Measurements from ENCODE around the gene KCNQ1.
A peak's percentile ranks its signal among the peaks of the same experiment; 100 is the strongest.

The KCNQ1 gene

GRCh38 chr11:2533587-2534133 lies 88.9 kb downstream of the KCNQ1 start:
- DNase-seq (ENCODE audit: low read depth, low spot score) = peak; percentile 98

- DNase-seq (ENCODE audit: low read depth, low spot score) = peak; percentile 14
These were observed 89.5 kb downstream of the KCNQ1 start for GRCh38 chr11:2534134-2534956.

GRCh38 chr11:2534957-2535672 lies 90.3 kb downstream of the KCNQ1 start:
- no peak for DNase-seq (ENCODE audit: low read depth, low spot score)

- DNase-seq (ENCODE audit: low read depth, low spot score) = no peak
These were observed 91.0 kb downstream of the KCNQ1 start for GRCh38 chr11:2535673-2536439.

- DNase-seq (ENCODE audit: low read depth, low spot score) = no peak
These were observed 91.7 kb downstream of the KCNQ1 start for GRCh38 chr11:2536440-2536989.

GRCh38 chr11:2537010-2537705 lies 92.3 kb downstream of the KCNQ1 start:
- DNase-seq (ENCODE audit: low read depth, low spot score) = no peak

- DNase-seq (ENCODE audit: low read depth, low spot score) = no peak
These were observed 93.3 kb downstream of the KCNQ1 start for GRCh38 chr11:2537896-2538724.

- DNase-seq (ENCODE audit: low read depth, low spot score) = no peak
These were observed 94.1 kb downstream of the KCNQ1 start for GRCh38 chr11:2538951-2539350.

- DNase-seq (ENCODE audit: low read depth, low spot score) = no peak
These were observed 94.8 kb downstream of the KCNQ1 start for GRCh38 chr11:2539371-2540222.

GRCh38 chr11:2540223-2540991 lies 95.6 kb downstream of the KCNQ1 start:
- DNase-seq (ENCODE audit: low read depth, low spot score) = no peak

GRCh38 chr11:2540992-2541680 lies 96.3 kb downstream of the KCNQ1 start:
- DNase-seq (ENCODE audit: low read depth, low spot score) = no peak

GRCh38 chr11:2541881-2542361 lies 97.1 kb downstream of the KCNQ1 start:
- DNase-seq (ENCODE audit: low read depth, low spot score) = no peak

- no peak for DNase-seq (ENCODE audit: low read depth, low spot score)
These were observed 97.6 kb downstream of the KCNQ1 start for GRCh38 chr11:2542406-2542805.

GRCh38 chr11:2547806-2548205 lies 103.0 kb downstream of the KCNQ1 start:
- DNase-seq (ENCODE audit: low read depth, low spot score) = no peak

GRCh38 chr11:2548596-2548995 lies 103.8 kb downstream of the KCNQ1 start:
- DNase-seq (ENCODE audit: low read depth, low spot score) = no peak

GRCh38 chr11:2549080-2549479 lies 104.3 kb downstream of the KCNQ1 start:
- DNase-seq (ENCODE audit: low read depth, low spot score) = no peak

- DNase-seq (ENCODE audit: low read depth, low spot score) = no peak
These were observed 104.7 kb downstream of the KCNQ1 start for GRCh38 chr11:2549491-2549875.

Measured in astrocyte of the hippocampus (primary cell).